H1 (cell line): ENCODE results near the gene SGK1. TPM values are rescaled to one million over a fixed set of nuclear protein-coding genes. Genes with fewer than 3 reads are reported as not detected.

Experiments
- FOSL1 ChIP-seq: IDR thresholded peaks from 2 replicates; pipeline ENCODE4 v1.6.1; 2011; ENCODE audit warnings: mild to moderate bottlenecking, low read depth, low read length, moderate library complexity; ENCODE audit not compliant: insufficient read depth
- GABPA ChIP-seq: IDR thresholded peaks from 2 replicates; pipeline ENCODE4 v1.6.1; 2011; ENCODE audit warnings: mild to moderate bottlenecking, low read length, moderate library complexity, borderline replicate concordance; ENCODE audit not compliant: insufficient read depth
- RAD21 ChIP-seq, 2 experiments: IDR thresholded peaks in 1 of 2; conservative IDR thresholded peaks in 1 of 2; 2 replicates each; pipeline ENCODE4 v1.6.1; 2011; ENCODE audit warnings: low read depth in 2 of 2, low read length in 2 of 2, improper control_type of control experiment in 1 of 2, inconsistent platforms in 1 of 2, mild to moderate bottlenecking in 1 of 2, moderate library complexity in 1 of 2
- RBBP5 ChIP-seq: IDR thresholded peaks from 2 replicates; pipeline ENCODE4 v1.7.1; 2012; ENCODE audit warnings: low read depth, mild to moderate bottlenecking, inconsistent platforms, low read length, moderate library complexity, borderline replicate concordance
- RFX5 ChIP-seq: IDR thresholded peaks from 2 replicates; pipeline ENCODE4 v1.6.1; 2011; ENCODE audit warnings: low read depth, low read length, improper control_type of control experiment, borderline replicate concordance
- YY1 ChIP-seq: IDR thresholded peaks from 2 replicates; pipeline ENCODE4 v1.6.1; 2011; ENCODE audit warnings: low read depth, mild to moderate bottlenecking, low read length
- polyA plus RNA-seq, 7 experiments: library from polyadenylated mRNA; depleted of rRNA in 3 of 7; stranded (reverse) in 5 of 7; unstranded in 2 of 7; fragments of >200 nt in 5 of 7; fragments of 200-250 nt in 2 of 7; gene quantifications; 1 replicate in 5 of 7; 2 replicates in 1 of 7; 4 replicates in 1 of 7; pipeline versions ENCODE4 v1.2.1 to v1.2.3, GENCODE V29; 2011 to 2013; ENCODE audit warnings: missing spikeins in 2 of 7, mixed read lengths in 2 of 7
- total RNA-seq: library from RNA; stranded (reverse); fragmentation: NEBNext Ultra II Directional; extraction: Animal tissue kit (Norgen Biotek cat#: 25700); gene quantifications from 2 replicates; pipeline ENCODE4 v1.2.1, GENCODE V29; 2021

Gene SGK1
- total and polyA plus RNA-seq, 2 of the 8 experiments (the other 6 are each of a cell fraction or from before 2014, with no cell fraction given): 14.5 to 18.4 TPM

- TF ChIP-seq RBBP5: no peak
- TF ChIP-seq RAD21 (IDR thresholded peaks at IDR 0.05 in 1 of 2, conservative IDR thresholded peaks at IDR 0.05 in 1 of 2; ENCODE audit: low read depth in 2 of 2, low read length in 2 of 2): no peak
- TF ChIP-seq YY1: no peak
- no peak for TF ChIP-seq FOSL1
- TF ChIP-seq GABPA: no peak
- no peak for TF ChIP-seq RFX5
These were observed 29.9 kb downstream of the SGK1 start (continued) for GRCh38 chr6:134287859-134288537.
